Raji (cell line): Measurements from ENCODE around the gene CTDP1.

ENCODE experiments used
- POLR2A ChIP-seq: IDR thresholded peaks from 2 replicates; pipeline ENCODE4 v1.6.1; 2011; ENCODE audit warnings: low read depth, low read length, control low read depth; ENCODE audit not compliant: insufficient read depth

CTDP1 gene

DNA sequence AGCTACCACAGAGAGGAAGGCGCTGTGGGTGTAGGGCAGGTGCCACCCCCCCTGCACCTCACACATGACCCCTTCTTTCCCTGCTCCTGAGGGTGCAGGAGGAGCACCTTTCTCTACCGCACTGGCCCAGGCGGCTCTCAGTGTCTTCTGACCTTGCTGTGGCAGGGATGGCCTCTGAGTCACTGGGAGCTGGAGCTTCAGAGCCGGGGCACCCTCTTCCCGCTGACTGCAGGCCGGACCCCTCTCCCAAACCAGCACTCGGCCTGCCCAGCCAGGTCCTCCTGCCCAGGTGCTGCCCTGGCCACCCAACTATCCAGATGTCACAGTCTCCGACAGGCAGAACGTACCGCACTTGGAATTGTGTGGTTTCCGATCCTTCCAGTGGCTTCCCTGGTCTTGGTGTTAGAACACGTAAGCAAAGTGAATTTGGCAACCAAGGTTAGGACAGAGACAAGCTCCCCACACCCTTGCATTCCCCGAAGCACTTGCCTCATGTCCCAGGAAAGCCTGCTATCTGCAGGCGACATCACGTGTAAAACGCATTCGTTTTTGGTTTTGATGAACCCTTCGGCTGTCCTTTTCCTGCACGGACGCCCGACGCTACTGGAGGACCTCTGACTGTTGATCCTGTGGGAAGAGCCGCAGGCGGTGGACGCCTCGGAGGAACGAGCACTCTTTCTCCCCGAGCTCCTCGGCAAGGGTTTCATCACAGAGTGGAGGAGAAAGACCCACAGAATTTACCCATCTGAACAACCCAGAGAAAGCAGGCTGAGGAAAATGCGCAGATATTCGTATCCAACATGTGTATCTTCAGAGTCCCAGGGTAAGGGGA, 93.5 kb downstream of the CTDP1 start:
- TF ChIP-seq POLR2A: no peak

DNA sequence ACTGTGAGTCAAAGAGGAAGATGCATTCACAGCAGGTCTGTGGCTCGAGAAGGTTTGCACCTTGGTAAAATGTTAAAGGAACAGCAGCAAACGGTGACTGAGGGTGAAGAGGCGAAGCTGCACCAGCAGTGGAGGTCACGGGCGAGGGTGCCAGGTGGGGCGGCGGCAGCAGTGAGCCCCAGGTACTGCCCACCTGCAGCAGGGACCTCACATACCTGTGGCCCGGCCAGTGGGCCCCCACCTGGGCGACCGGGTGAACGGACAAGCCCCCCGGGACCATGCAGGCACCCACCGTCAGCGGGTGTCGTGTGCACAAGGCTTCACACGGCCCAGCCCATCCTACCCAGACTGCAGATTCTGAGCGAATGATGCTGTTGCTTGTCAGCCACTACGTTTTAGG, 94.5 kb downstream of the CTDP1 start:
- TF ChIP-seq POLR2A: no peak

GRCh38 chr18:79775441-79776221, 96.0 kb downstream of the CTDP1 start:
- TF ChIP-seq POLR2A: no peak

DNA sequence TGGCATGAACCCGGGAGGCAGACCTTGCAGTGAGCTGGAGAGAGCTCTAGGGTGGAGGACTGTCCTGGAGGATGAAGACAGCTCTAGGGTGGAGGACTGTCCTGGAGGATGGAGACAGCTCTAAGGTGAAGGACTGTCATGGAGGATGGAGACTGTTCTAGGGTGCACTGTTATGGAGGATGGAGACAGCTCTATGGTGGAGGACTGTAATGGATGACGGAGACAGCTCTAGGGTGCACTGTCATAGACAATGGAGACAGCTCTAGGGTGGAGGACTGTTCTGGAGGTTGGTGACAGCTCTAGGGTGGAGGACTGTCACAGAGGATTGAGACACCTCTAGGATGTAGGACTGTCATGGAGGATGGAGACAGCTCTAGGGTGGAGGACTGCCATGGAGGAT, 97.1 kb downstream of the CTDP1 start:
- no peak for TF ChIP-seq POLR2A

DNA sequence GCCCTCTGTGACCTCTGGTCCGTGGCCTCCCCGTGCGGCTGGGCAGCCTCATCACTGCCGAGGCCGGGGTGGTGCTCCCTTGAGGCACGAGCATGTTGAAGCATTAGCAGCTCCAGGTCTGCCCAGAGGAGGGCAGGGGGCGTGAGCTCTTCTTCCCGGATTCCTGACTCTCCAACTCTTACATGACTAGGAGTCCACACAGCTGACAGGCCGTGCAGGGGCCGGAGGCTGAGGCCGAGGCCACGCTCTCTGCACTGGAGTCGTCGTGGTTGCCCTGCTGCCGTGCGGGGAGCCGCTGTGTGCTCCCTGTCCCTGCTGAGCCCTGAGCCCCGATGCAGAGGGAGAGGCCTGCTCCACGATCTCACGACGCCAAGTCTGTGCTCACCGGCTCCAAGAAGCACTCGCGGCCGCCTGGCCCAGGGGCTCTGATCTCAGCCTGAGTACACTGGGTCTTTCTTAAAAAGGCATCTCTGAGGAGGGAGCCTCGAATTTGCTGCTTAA, 98.7 kb downstream of the CTDP1 start:
- no peak for TF ChIP-seq POLR2A

DNA sequence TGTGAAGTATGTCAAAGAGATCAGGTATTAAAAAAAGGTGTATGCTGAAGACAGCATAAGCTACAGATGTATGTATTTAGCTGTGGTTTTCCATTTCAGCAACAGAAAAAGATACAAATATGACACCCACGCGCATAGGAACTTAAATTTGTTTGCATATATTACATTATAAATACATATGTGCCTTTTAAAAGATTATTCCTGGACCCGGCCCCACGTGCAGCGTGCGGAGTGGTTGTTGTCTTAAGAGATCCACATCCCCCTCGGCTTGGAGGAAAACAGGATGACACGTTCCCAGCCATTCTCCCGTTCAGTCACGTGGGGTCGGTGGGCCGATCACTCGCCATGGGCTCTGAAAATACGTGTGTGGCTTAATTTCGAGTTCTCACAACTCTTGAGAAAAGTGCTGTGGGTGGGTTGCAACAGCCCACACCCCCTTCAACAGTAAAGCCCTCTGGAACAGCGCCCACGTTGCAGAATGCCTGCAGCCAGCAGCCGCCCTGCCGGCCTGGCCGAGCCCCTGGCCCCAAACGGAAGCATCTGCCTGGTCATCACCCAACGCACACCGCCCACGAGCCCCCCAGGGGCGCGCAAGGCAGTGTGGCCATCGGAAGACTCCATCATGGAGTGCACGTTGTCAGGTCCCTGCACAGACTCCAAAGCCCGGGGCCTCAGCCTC, 99.6 kb downstream of the CTDP1 start:
- no peak for TF ChIP-seq POLR2A

GRCh38 chr18:79779700-79780190, 100.1 kb downstream of the CTDP1 start:
- no peak for TF ChIP-seq POLR2A

DNA sequence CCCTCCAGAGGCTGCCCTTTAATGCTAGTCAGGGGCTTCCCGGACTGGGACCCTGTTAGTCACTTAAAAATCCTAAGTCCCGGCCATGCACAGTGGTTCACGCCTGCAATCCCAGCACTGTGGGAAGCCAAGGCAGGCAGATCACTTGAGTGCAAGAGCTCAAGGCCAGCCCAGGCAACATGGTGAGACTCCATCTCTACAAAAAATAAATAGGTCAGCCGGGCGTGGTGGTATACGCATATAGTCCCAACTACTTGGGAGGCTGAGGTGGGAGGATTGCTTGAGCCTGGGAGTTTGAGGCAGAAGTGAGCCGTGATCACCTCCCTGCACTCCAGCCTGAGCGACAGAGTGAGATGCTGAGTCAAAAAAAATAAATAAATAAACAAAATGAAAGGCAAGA, 100.9 kb downstream of the CTDP1 start:
- TF ChIP-seq POLR2A: no peak

DNA sequence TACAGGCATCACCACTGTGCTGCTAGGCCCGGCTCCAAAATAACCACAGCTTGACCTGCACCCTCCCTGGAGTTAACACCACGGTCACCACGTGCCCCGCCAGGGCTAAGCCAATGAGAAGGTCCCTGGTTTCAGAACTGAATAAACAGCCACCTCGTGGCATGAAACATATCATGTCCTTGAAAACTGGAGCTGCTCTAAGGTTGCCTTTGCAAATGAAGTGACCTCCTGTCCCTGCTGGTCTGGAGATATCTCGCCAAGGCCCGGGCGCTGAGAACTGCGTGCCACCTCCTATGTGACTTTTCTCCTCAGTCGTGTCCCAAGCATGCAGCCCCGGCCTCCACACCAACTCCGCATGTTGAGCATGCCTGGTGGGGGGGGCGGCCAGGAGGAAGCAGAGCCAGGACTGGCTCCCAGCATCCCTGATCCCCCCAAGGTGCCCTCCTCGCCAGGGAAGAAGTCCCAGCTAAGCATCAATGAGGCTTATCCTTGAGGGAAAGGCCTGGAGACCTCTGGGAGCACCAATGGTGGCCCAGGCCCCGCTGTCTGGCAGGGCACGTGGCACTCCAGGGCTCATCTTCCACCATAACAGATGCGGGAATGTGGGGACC, 101.8 kb downstream of the CTDP1 start:
- no peak for TF ChIP-seq POLR2A

DNA sequence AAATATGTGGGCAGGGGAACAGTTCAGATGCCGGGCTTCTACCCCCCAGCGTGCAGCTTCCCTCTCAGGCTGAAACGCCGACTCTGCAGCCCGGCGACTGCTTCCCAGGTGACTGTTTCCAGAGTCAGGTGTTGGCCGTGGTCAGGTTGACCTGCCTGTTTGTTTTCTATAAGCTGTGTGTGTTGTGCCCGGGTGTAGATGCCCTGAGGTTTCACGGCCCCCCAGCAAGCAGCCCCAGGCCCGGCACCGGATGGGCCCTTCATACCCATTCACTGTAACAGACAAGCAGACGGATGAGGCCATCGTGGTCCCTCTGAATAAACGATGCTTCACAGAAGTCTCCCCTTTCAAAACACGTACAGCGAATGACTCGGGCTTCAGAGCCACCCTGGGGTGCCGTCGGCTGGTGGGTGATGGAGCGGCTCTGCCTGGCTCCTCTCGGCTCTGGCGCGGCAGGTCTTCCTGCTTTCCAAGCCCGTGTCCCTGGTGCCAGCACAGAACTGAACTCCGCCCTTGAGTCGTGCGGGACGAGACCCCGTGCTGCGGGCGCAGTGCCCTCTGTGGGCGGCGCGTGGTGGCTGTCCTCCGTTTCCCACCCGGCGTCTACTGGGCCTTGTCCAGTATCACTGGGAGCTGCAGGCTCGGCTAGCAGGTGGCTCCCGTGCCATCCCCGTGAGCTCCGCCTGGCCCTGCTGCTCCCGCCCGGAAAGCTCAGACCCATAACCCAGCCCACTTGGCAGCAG, 103.1 kb downstream of the CTDP1 start:
- TF ChIP-seq POLR2A: no peak

DNA sequence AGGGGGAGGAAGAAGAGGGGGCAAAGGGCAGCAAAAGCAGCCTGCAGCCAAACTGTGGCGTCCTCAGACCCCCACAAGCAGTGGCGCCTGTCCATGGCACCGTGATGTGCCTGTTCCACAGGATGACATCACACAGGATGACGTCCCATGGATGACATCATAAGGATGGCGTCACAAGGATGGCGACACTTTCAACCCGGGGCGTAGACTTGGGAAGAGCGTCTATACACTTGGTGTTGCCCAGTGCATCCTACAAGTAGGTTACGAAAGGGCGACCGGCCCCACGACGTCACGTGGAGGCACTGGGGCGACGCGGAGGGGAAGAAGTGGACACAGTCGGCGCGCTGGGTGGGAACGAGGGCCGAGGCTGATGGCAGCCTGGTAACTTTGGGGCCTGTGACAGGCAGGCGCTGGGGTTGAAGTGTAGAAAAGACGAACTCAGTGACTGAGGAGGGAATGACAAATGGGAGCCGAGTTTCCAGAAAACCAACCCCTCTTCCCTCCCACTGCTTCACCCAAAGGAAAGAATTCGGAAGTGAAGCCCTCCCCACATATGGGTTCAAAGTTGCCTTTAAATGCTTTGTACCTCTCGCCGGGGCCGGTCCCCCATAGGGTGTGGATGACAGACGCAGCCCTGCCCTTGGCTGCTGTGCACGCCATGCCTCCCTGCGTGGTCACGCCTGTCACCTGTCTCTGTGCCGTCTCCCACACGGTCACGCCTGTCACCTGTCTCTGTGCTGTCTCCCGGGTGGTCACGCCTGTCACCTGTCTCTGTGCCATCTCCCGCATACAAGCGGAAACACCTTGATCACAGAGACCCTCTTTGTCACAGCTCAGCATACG, 104.7 kb downstream of the CTDP1 start:
- no peak for TF ChIP-seq POLR2A

GRCh38 chr18:79784965-79785770, 105.6 kb downstream of the CTDP1 start:
- no peak for TF ChIP-seq POLR2A

GRCh38 chr18:79785831-79786230, 106.2 kb downstream of the CTDP1 start:
- TF ChIP-seq POLR2A: no peak

DNA sequence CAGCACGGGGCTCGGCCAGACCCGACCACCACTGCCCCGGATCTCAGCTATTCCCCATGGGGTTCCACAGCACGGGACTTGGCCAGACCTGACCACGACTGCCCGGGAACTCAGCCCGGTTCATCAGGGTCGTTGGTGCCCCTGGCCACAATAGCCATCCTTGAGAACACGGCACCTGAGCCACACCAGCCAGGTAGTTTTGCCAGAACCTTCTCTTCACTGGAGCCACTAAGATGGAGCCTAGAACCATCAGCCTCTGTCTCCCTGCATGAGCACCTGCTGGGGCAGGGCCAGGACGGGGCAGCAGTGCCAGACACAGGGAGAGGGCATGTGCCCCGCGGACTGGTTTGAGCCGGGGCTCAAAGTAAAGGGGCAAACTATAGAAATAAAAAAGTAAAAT, 106.7 kb downstream of the CTDP1 start:
- TF ChIP-seq POLR2A: no peak
